ENCODE data around the gene PRSS23. TPM values are rescaled to one million over a fixed set of nuclear protein-coding genes. Genes with fewer than 3 reads are reported as not detected.

PRSS23 gene, protein sequence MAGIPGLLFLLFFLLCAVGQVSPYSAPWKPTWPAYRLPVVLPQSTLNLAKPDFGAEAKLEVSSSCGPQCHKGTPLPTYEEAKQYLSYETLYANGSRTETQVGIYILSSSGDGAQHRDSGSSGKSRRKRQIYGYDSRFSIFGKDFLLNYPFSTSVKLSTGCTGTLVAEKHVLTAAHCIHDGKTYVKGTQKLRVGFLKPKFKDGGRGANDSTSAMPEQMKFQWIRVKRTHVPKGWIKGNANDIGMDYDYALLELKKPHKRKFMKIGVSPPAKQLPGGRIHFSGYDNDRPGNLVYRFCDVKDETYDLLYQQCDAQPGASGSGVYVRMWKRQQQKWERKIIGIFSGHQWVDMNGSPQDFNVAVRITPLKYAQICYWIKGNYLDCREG
- total RNA-seq = 90.4 and 130 TPM in 2 replicates

DNA sequence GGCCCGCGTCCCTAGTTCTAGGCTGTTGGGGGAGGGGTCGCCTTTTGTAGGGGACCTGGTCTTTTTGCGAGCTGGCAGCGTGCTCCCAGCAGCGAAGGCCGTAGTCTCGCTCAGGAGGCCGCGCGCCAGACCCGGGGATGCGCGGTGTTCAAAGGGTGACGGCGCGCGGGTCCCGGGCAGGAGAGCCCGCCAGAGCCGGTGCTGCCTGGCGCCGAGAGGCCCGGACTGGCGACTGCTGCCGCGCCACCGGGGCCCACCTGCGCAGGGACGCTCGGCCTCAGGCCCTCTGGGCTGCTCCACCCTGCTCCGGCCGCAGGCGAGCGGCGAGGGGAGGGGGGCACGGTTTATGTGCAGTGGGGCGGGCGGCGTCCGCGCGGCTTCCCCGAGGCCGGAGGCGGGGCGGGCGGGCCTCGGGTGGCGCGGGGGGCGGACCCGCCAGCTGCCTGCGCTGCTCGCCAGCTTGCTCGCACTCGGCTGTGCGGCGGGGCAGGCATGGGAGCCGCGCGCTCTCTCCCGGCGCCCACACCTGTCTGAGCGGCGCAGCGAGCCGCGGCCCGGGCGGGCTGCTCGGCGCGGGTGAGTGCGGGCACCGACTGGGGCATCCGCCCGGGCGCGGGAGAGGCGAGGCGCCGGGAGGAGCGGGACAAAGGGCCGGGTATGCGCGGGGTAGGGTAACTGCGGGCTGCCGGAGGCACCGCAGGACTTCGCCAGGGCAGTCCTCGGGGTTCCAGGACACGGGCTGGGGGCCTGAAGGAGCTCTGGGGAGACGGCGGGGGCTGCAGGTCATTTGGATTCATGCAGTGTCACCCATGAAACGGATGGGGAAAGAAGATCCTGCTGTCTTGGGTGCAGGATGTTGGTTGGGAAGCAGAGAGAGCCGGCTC lies at the start of gene PRSS23:
TSS of gene PRSS23 (plus strand) at position 467 of the 884 bp plus-strand sequence. CDS start 7,102 bp downstream, outside the sequence.

Other genes starting within 250 kb of the PRSS23 start
- 9.9 and 16.4 TPM in 2 replicates for gene ME3, start 127.9 kb upstream of the PRSS23 start, total RNA-seq
- gene FZD4, start 154.9 kb downstream of the PRSS23 start, total RNA-seq = 21.0 and 24.3 TPM in 2 replicates
- gene TMEM135, start 237.4 kb downstream of the PRSS23 start, total RNA-seq = 20.8 and 35.6 TPM in 2 replicates

Data from myometrial cell (primary cell).